Stomach (tissue), 4 donors: ENCODE results near the gene ANKRD11.

Experiments
- POLR2AphosphoS5 ChIP-seq, 3 donors: sonication (generic); formaldehyde crosslinking; IDR thresholded peaks; one replicate each; pipeline ENCODE4 v1.6.1; 2016; ENCODE audit warnings: antibody characterized with exemption in 3 of 3
- TF ChIP-seq, protein P1 (sequence below), 7 experiments: fragments of 450-650 bp in 4 of 7; fragments of 200-600 bp in 3 of 7; sonication (generic) in 3 of 7; IDR thresholded peaks; one replicate each; pipeline ENCODE4 v1.5.1; 2016 to 2019; ENCODE audit warnings: antibody characterized with exemption in 7 of 7, control low read depth in 2 of 7, mild to moderate bottlenecking in 1 of 7

DNA sequence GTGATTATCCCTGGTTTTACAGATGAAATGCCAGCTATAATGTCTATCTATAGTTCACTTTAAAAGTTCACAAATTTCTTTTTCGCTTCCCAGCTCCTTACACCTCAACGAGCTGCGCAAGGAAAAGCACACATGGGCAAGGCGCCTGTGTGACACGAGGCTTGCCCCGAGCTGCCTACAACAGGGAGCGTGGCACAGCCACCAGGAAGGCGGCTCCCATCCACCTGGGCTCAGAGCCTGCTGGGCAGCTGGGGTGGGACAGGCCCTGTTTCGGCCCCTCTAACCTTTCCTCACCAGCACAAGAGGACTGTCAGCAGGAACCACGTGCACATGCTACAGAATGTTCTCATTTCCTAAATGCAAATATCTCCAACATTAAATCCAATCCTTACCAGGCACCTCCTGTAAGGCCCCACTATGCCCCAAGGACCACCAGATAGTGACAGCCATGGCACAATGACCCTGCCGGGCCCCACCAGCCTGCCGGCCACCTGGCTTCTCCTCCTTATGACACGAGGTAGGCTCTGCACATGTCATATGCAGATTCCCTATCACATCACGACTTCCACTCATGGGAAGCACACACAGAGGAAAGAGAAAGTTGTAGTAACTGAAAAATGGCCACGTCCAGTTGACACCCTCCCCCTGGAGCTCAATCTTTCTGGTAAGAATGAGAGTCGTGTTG is 180.8 kb downstream of the ANKRD11 start:
- TF ChIP-seq, protein P1, sequence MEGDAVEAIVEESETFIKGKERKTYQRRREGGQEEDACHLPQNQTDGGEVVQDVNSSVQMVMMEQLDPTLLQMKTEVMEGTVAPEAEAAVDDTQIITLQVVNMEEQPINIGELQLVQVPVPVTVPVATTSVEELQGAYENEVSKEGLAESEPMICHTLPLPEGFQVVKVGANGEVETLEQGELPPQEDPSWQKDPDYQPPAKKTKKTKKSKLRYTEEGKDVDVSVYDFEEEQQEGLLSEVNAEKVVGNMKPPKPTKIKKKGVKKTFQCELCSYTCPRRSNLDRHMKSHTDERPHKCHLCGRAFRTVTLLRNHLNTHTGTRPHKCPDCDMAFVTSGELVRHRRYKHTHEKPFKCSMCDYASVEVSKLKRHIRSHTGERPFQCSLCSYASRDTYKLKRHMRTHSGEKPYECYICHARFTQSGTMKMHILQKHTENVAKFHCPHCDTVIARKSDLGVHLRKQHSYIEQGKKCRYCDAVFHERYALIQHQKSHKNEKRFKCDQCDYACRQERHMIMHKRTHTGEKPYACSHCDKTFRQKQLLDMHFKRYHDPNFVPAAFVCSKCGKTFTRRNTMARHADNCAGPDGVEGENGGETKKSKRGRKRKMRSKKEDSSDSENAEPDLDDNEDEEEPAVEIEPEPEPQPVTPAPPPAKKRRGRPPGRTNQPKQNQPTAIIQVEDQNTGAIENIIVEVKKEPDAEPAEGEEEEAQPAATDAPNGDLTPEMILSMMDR (IDR thresholded peaks at IDR 0.05) = no peak
- TF ChIP-seq POLR2AphosphoS5 (IDR thresholded peaks at IDR 0.05) = no peak
